ENCODE data around the gene CTDSPL. TPM values are rescaled to one million over a fixed set of nuclear protein-coding genes. Genes with fewer than 3 reads are reported as not detected.

Gene CTDSPL
- polyA plus RNA-seq, 3 donors from 2014 or later: 0.87 TPM; not detected in 2

DNA sequence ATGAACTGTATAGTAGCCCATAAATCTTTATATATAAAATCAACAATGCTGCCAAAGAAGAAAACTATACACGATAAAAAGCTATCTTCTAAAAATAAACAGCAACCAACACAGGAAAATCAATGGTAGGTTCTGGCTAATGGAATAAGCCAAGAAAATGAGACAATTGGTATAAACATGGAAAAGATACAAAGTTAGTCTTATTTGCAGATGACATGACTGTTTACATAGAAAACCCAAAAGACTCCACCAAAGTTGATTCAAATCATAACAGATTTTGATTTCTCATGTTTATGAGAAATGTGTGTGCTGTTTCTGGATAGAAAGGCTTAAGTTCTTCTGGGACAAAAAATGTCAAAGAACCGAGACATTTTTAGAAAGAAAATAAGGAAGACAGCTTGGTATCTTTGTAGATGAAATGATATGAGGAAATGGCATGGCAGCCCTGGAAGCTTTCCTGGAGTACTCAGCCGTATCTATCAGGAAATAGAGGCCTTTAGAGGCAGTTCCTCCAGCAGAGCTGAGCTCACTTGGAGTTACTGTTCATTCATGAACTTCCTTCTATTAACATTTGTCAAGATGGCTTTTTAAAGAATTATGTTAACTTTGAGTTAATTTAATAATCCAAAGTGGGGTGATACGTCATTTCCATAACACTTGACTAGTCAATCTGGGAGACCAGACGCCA is 92.2 kb downstream of the CTDSPL start:
- Mint-ChIP-seq H3K27ac (no peak overlapping the region), H3K36me3 (no peaks in the 10 kb centered on the region), H3K4me3 (no peak overlapping the region), H3K9me3 (no peaks in the 10 kb centered on the region), H3K27me3 (ENCODE audit: low read depth in 3 of 3) (no peaks in the 10 kb centered on the region), H3K4me1 (peaks cover 8 to 9% of the 10 kb centered on the region in 2 donors)
- no peak for DNase-seq

DNA sequence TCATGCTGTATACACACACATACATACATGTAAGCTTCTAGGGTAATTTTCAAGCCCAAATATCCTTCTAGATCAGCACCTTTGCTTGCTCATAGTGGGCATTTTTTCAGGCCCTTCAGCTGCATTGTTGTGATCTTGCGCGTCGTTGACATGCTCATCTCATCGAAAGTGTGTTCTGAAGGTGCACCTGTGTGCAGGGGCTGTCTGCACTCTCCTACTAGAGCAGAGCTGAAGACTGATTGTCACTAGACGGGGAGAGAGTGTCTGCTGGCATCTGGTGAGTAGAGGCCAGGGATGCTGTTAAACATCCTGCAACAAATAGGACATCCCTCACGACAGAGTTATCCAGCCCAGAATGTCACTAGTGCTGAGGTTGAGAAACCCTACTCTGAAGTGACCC is 93.2 kb downstream of the CTDSPL start:
- DNase-seq: no peak
- Mint-ChIP-seq H3K9me3 (no peaks in the 10 kb centered on the region), H3K36me3 (no peaks in the 10 kb centered on the region), H3K27me3 (ENCODE audit: low read depth in 3 of 3) (no peaks in the 10 kb centered on the region), H3K4me1 (peaks cover 8 to 9% of the 10 kb centered on the region in 2 donors), H3K27ac (no peak overlapping the region), H3K4me3 (no peak overlapping the region)

DNA sequence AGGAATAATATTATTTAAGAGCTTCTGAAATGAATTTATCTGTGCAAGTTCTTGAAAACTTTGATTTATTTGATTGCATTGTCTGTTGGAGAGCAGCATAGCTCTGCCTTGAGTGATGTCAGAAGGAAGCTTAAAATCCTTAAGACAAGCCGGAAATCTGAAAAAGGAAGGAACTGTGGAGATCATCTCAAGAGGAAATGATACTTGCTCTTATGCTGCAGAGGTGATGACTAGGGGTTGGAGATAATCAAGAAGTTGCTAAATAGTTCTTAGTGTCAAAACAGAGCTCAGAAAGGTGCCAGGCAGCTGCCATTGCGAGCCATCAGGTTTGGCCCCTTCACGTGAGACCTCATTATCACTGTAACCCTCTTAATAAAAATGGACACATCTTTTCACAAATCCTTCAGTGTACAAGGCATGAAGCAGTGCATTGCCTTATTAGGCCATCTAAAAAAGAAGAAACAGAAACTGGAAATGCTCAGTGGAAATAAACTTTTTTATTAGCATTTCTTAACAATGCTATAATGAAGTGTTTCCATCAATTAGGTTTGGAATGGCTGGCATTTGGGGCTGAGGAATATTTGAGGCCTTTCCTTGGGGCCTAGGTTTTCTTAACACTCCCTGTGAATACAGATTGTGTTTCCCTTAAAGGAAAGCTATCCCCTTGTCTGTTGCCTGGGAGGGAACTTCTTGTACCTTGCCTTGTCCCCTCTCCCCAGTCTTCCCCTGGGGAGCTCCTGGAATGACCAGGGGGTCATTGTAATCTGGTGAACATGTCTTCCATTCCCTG is 94.4 kb downstream of the CTDSPL start:
- H3K4me1 Mint-ChIP-seq: peaks cover 8 to 9% of the 10 kb centered on the region in 2 donors
- no peak overlapping the region for H3K4me3 Mint-ChIP-seq
- H3K36me3 Mint-ChIP-seq: no peaks in the 10 kb centered on the region
- no peak for DNase-seq
- no peak overlapping the region for H3K27ac Mint-ChIP-seq
- H3K27me3 Mint-ChIP-seq (ENCODE audit: low read depth in 3 of 3): peaks cover 0 to 3% (median 0%) of the 10 kb centered on the region in 3 donors
- no peaks in the 10 kb centered on the region for H3K9me3 Mint-ChIP-seq

DNA sequence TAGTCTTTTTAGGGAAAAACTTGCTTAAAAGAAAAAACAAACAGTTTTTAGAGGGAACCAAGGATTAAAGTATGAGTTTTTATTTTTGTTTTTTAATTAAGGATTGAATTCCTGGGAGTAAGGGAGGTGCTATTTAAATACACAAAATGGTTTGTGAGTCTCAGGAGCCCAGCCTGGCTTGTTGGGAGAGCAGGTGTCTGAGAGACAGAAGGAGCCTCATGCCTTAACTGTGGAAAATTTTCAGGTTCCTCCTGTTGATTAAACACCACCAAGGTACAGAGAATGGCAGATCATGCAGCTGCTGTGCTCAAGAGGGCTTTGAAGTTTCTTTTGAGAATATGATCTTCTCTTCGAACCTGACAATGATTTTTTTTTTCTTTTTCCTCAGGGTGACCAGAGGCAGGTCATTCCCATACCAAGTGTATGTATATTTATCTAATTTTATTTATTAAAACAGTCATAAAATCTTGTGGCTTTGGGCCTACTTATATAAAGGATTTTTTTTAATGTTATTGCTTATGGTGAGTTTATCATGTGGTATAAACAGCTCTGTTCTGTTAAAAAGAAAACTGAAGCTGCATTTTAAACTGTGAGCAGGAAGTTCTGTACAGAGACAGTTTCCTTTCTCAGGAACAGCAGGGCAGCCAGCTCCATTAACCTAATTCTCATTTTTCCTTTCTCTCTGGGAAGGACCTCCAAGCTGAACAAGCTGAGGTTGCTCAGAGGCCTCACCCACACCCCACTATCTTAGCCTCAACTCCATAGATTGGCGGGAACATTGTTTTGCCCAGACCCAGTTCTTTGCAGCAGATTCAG is 95.3 kb downstream of the CTDSPL start:
- no peak for DNase-seq
- H3K27me3 Mint-ChIP-seq (ENCODE audit: low read depth in 3 of 3): peaks cover 0 to 3% (median 0%) of the 10 kb centered on the region in 3 donors
- peak overlapping the region in 2 of 6 donors; percentile 67 to 83 for H3K27ac Mint-ChIP-seq
- no peaks in the 10 kb centered on the region for H3K9me3 Mint-ChIP-seq
- H3K36me3 Mint-ChIP-seq: no peaks in the 10 kb centered on the region
- H3K4me3 Mint-ChIP-seq: peak overlapping the region in 1 of 5 donors; percentile 1
- peaks cover 8 to 9% of the 10 kb centered on the region in 2 donors for H3K4me1 Mint-ChIP-seq

DNA sequence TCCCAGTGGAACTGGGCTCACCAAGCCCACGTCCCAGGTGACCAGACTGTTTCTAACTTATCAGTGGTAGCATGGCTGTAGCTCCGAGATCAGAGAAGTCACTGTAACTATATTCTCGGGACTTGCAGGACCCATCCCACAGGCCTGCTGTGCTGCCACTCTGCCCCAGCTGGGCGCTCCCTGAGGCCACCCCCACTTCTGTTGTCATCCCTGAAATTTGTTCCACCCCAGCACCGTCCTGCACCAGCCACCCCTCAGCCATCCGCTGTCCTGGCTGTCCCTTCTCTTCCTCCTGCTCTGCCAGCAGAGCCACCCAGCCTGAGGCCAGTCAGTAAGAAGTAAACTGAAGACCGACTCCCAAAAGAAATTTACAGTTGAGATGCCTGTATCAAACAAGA is 95.9 kb downstream of the CTDSPL start:
- no peaks in the 10 kb centered on the region for H3K9me3 Mint-ChIP-seq
- no peak for DNase-seq
- H3K4me3 Mint-ChIP-seq: peak overlapping the region in 1 of 5 donors; percentile 1
- peaks cover 0 to 3% (median 0%) of the 10 kb centered on the region in 3 donors for H3K27me3 Mint-ChIP-seq (ENCODE audit: low read depth in 3 of 3)
- peaks cover 8 to 9% of the 10 kb centered on the region in 2 donors for H3K4me1 Mint-ChIP-seq
- H3K27ac Mint-ChIP-seq: peak overlapping the region in 2 of 6 donors; percentile 67 to 83
- no peaks in the 10 kb centered on the region for H3K36me3 Mint-ChIP-seq

- Mint-ChIP-seq H3K4me3 (no peak overlapping the region), H3K9me3 (no peaks in the 10 kb centered on the region), H3K27ac (no peak overlapping the region), H3K4me1 (peaks cover 4 to 9% of the 10 kb centered on the region in 2 donors), H3K27me3 (ENCODE audit: low read depth in 3 of 3) (peaks cover 0 to 6% (median 3%) of the 10 kb centered on the region in 3 donors), H3K36me3 (no peaks in the 10 kb centered on the region)
- no peak for DNase-seq
These were observed 100.1 kb downstream of the CTDSPL start for GRCh38 chr3:37961622-37962431.

DNA sequence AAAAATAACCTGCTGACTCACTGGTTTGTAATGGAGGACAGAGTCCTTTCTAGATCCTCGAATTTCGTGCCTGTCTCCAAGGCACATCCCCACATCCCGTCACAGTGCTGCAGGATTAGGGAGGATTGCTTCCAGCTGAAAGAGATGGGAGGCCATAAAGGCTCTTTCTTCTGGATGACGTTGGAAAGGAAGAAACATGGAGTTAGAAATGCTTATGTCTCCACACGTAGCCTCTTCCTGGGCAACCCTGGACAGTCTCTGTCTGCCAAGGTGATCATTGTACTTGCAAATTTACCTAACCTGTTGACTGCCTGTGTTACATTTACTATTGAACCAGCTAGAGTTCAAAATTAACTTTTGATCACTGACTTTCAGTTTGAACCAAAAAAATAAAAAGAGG is 101.3 kb downstream of the CTDSPL start:
- no peak for DNase-seq
- Mint-ChIP-seq H3K27me3 (ENCODE audit: low read depth in 3 of 3) (peaks cover 0 to 6% (median 3%) of the 10 kb centered on the region in 3 donors), H3K4me1 (no peaks in the 10 kb centered on the region), H3K9me3 (no peaks in the 10 kb centered on the region), H3K27ac (no peak overlapping the region), H3K4me3 (no peak overlapping the region), H3K36me3 (no peaks in the 10 kb centered on the region)

DNA sequence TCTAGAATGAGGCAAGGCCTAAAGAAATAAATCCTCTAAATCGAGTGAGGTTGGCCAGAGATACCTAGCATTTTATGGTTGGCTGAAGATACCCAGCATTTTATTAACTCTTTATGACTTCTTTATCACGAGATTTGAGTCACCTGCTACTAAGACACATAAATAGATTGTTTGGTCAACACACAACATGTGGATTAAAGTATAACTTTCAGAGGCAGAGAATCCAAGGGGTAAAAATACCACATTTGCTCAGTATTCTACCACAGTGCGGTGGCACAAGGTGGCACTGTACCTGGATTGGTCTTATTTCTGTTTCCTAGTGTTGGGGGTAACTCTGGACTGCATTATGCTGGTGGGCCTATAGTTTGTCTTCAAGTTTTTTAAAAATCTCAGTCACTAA is 102.0 kb downstream of the CTDSPL start:
- DNase-seq: no peak
- no peaks in the 10 kb centered on the region for H3K36me3 Mint-ChIP-seq
- no peak overlapping the region for H3K27ac Mint-ChIP-seq
- peaks cover 0 to 6% (median 3%) of the 10 kb centered on the region in 3 donors for H3K27me3 Mint-ChIP-seq (ENCODE audit: low read depth in 3 of 3)
- no peak overlapping the region for H3K4me3 Mint-ChIP-seq
- no peaks in the 10 kb centered on the region for H3K4me1 Mint-ChIP-seq
- H3K9me3 Mint-ChIP-seq: no peaks in the 10 kb centered on the region

- DNase-seq: no peak
- H3K27me3 Mint-ChIP-seq (ENCODE audit: low read depth in 3 of 3): peaks cover 0 to 6% (median 3%) of the 10 kb centered on the region in 3 donors
These were observed 102.5 kb downstream of the CTDSPL start for GRCh38 chr3:37964146-37964545.

GRCh38 chr3:37964716-37965115 is 103.0 kb downstream of the CTDSPL start:
- no peak overlapping the region for H3K27ac Mint-ChIP-seq
- no peaks in the 10 kb centered on the region for H3K4me1 Mint-ChIP-seq
- no peak overlapping the region for H3K4me3 Mint-ChIP-seq
- no peaks in the 10 kb centered on the region for H3K36me3 Mint-ChIP-seq
- DNase-seq: no peak
- H3K27me3 Mint-ChIP-seq (ENCODE audit: low read depth in 3 of 3): peaks cover 0 to 6% (median 3%) of the 10 kb centered on the region in 3 donors
- H3K9me3 Mint-ChIP-seq: no peaks in the 10 kb centered on the region

More at GRCh38 chr3:37964146-37964545, 102.5 kb downstream of the CTDSPL start:
- Mint-ChIP-seq H3K4me3 (no peak overlapping the region), H3K4me1 (no peaks in the 10 kb centered on the region), H3K27ac (no peak overlapping the region), H3K36me3 (no peaks in the 10 kb centered on the region), H3K9me3 (no peaks in the 10 kb centered on the region)

DNA sequence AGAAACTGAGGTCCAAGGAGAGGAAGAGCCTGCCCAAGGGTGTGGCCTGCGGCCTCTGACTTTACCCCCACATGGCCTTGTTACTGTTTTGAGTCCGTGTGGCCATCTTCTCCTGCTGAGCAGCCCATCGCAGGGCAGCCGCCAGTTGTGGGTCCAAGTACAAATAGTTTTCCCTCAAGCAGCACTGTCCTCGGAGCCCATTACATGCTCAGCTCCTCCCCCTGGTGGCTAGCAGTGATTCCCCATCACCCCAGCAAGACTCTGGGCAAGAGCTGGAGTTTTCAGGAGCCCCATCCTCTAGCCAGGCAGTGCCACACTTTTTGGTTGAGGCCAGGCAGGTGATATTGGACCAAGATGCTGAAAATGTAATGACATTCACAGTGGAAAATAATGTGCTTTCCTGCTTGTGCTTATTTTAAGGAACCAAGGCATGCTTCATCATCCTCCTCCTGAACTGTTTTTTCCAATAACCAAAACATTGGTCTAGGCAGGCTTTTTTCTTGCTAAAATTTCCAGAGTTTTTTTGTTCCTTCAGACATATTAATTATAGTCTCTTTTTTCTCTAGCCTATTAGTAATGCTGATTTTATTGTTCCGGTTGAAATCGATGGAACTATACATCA is 105.7 kb downstream of the CTDSPL start:
- H3K36me3 Mint-ChIP-seq: no peaks in the 10 kb centered on the region
- H3K27ac Mint-ChIP-seq: no peak overlapping the region
- H3K4me1 Mint-ChIP-seq: no peaks in the 10 kb centered on the region
- no peaks in the 10 kb centered on the region for H3K9me3 Mint-ChIP-seq
- peaks cover 0 to 8% (median 2%) of the 10 kb centered on the region in 3 donors for H3K27me3 Mint-ChIP-seq (ENCODE audit: low read depth in 3 of 3)
- DNase-seq: peak; percentile 19 to 39 (median 25)
- no peak overlapping the region for H3K4me3 Mint-ChIP-seq

DNA sequence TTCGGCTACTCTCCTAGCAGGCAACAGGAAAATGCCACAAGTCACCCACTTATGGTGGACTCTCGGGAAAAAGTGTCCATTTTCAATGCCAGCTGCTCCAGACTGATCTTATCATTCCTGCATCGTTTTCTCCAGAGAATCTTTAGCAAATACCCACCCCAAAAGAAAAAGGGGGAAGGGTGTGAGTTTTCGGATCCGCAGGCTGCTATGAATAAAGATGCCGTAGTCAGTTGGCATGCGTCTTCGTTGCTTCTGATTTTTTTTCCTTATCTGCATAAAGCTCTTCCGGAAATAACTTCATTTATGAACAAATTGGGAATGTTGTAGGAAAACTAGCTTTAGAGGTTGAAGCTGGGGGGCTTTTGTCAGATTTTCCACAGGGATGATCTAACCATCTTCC is 106.5 kb downstream of the CTDSPL start:
- no peaks in the 10 kb centered on the region for H3K9me3 Mint-ChIP-seq
- no peak overlapping the region for H3K27ac Mint-ChIP-seq
- H3K36me3 Mint-ChIP-seq: no peaks in the 10 kb centered on the region
- peaks cover 0 to 9% (median 2%) of the 10 kb centered on the region in 3 donors for H3K27me3 Mint-ChIP-seq (ENCODE audit: low read depth in 3 of 3)
- H3K4me1 Mint-ChIP-seq: no peaks in the 10 kb centered on the region
- no peak for DNase-seq
- H3K4me3 Mint-ChIP-seq: no peak overlapping the region
